GM12878 (cell line): Measurements from ENCODE around the gene LIPM.

Source experiments
- CREB1 ChIP-seq: IDR thresholded peaks from 2 replicates; pipeline ENCODE4 v1.6.1; 2012; ENCODE audit warnings: low read depth, mild to moderate bottlenecking, inconsistent platforms
- SP1 ChIP-seq: IDR thresholded peaks from one replicate; pipeline ENCODE4 v1.6.1; 2011; ENCODE audit warnings: low read depth, low read length

- TF ChIP-seq CREB1 (no peak), SP1 (no peak)
Observed at GRCh38 chr10:88764110-88764509, 38.4 kb upstream of the LIPM start.
